IMR-90 (cell line): ENCODE measurements around the gene SNX7. TPM values are rescaled to one million over a fixed set of nuclear protein-coding genes. Genes with fewer than 3 reads are reported as not detected.

Experiments
- ATAC-seq: fragments of 200-7000 bp; cut with Tn5 transposase; 2 replicates; pipeline ENCODE4 v1.9.1; 2020; ENCODE audit warnings: low read depth, mild to moderate bottlenecking, moderate library complexity
- BruUV-seq: library from RNA; stranded (reverse); fragments of 400-500 nt; replicated peaks from 2 replicates; lab custom pipeline; 2021; lab: Mats Ljungman, UMichigan
- CTCF ChIA-PET: fragments of 300-600 bp; formaldehyde crosslinking; extraction: SDS; loops from one replicate; lab custom pipeline; 2021; ENCODE audit warnings: antibody characterized with exemption; lab: Yijun Ruan, JAX
- POLR2A ChIA-PET: fragments of 300-600 bp; sonication (Branson Sonifier 250); formaldehyde crosslinking; loops from one replicate; lab custom pipeline; 2022; ENCODE audit warnings: antibody characterized with exemption; ENCODE audit not compliant: unreplicated experiment; lab: Charles Lee
- DNase-seq: peaks from one replicate; pipeline ENCODE4 v3.0.0; 2013
- H2AFZ ChIP-seq: replicated peaks from 2 replicates; pipeline ENCODE3; 2013; ENCODE audit warnings: low read length, mild to moderate bottlenecking; ENCODE audit not compliant: poor library complexity
- H2AK5ac ChIP-seq: 2 replicates; pipeline ENCODE4 v1.6.1; 2013; ENCODE audit warnings: low read depth, low read length, inconsistent platforms
- H2AK9ac ChIP-seq: replicated peaks from 2 replicates; pipeline ENCODE3; 2013; ENCODE audit warnings: mild to moderate bottlenecking, low read depth, low read length, moderate library complexity; ENCODE audit not compliant: poor library complexity
- H2BK120ac ChIP-seq: 2 replicates; pipeline ENCODE4 v1.6.1; 2013; ENCODE audit warnings: low read depth, low read length, inconsistent platforms
- H2BK15ac ChIP-seq: 3 replicates; pipeline ENCODE4 v1.6.1; 2013; ENCODE audit warnings: low read depth, low read length, inconsistent platforms
- H2BK20ac ChIP-seq: 2 replicates; pipeline ENCODE4 v1.6.1; 2013; ENCODE audit warnings: low read depth, mild to moderate bottlenecking, inconsistent platforms, low read length, moderate library complexity
- H2BK5ac ChIP-seq: 2 replicates; pipeline ENCODE4 v1.6.1; 2013; ENCODE audit warnings: mild to moderate bottlenecking, low read depth, low read length, inconsistent platforms; ENCODE audit not compliant: poor library complexity, severe bottlenecking
- H3K14ac ChIP-seq: replicated peaks from 2 replicates; pipeline ENCODE4 v1.6.1; 2013; ENCODE audit warnings: low read depth, low read length, inconsistent platforms
- H3K18ac ChIP-seq: 2 replicates; pipeline ENCODE4 v1.6.1; 2013; ENCODE audit warnings: low read depth, low read length, control low read depth
- H3K23ac ChIP-seq: 2 replicates; pipeline ENCODE4 v1.6.1; 2013; ENCODE audit warnings: low read depth, low read length, inconsistent platforms
- H3K27ac ChIP-seq: 2 replicates; pipeline ENCODE4 v1.5.1; 2013; ENCODE audit warnings: mild to moderate bottlenecking, control low read depth, low read length; ENCODE audit not compliant: insufficient read depth
- H3K27me3 ChIP-seq: 2 replicates; pipeline ENCODE4 v1.6.1; 2013; ENCODE audit warnings: low read length; ENCODE audit not compliant: control insufficient read depth, insufficient read depth
- H3K36me3 ChIP-seq: 2 replicates; pipeline ENCODE4 v1.6.1; 2013; ENCODE audit warnings: low read length, mixed read lengths; ENCODE audit not compliant: control insufficient read depth, insufficient read depth
- H3K4ac ChIP-seq: 2 replicates; pipeline ENCODE4 v1.6.1; 2013; ENCODE audit warnings: low read depth, low read length, inconsistent platforms
- H3K4me1 ChIP-seq: 2 replicates; pipeline ENCODE4 v1.6.1; 2013; ENCODE audit warnings: low read length, mixed read lengths; ENCODE audit not compliant: control insufficient read depth, insufficient read depth
- H3K4me2 ChIP-seq: 2 replicates; pipeline ENCODE4 v1.6.1; 2013; ENCODE audit warnings: low read depth, mild to moderate bottlenecking, control low read depth, low read length, moderate library complexity
- H3K4me3 ChIP-seq: 2 replicates; pipeline ENCODE4 v1.5.1; 2013; ENCODE audit warnings: low read depth, mild to moderate bottlenecking, control low read depth, low read length, moderate library complexity; ENCODE audit not compliant: insufficient read depth
- H3K56ac ChIP-seq: 2 replicates; pipeline ENCODE4 v1.6.1; 2013; ENCODE audit warnings: low read length, inconsistent platforms; ENCODE audit not compliant: insufficient read depth; ENCODE audit errors: extremely low read depth
- H3K79me1 ChIP-seq, 2 experiments: 2 replicates each; pipeline ENCODE4 v1.6.1; 2013; ENCODE audit warnings: low read length in 2 of 2, inconsistent platforms in 1 of 2, low read depth in 1 of 2
- H3K9ac ChIP-seq: 2 replicates; pipeline ENCODE4 v1.6.1; 2013; ENCODE audit warnings: low read depth, low read length, control low read depth
- H3K9me1 ChIP-seq: 2 replicates; pipeline ENCODE4 v1.6.1; 2013; ENCODE audit warnings: low read length, inconsistent platforms; ENCODE audit not compliant: insufficient read depth
- H3K9me3 ChIP-seq: 2 replicates; pipeline ENCODE4 v1.6.1; 2013; ENCODE audit warnings: low read length; ENCODE audit not compliant: control insufficient read depth, insufficient read depth
- H4K20me1 ChIP-seq: 2 replicates; pipeline ENCODE4 v1.6.1; 2013; ENCODE audit warnings: low read length, inconsistent platforms; ENCODE audit not compliant: insufficient read depth
- H4K5ac ChIP-seq: 2 replicates; pipeline ENCODE4 v1.6.1; 2013; ENCODE audit warnings: mild to moderate bottlenecking, low read depth, low read length, control low read depth
- H4K8ac ChIP-seq, 2 experiments: 2 replicates each; pipeline ENCODE4 v1.6.1; 2013; ENCODE audit warnings: low read depth in 2 of 2, low read length in 2 of 2, control low read depth in 1 of 2, inconsistent platforms in 1 of 2
- H4K91ac ChIP-seq: 2 replicates; pipeline ENCODE4 v1.6.1; 2013; ENCODE audit warnings: low read depth, low read length, inconsistent platforms; ENCODE audit not compliant: insufficient read depth
- BHLHE40 ChIP-seq: fragments of 150-350 bp; IDR thresholded peaks from 2 replicates; pipeline ENCODE4 v1.6.1; 2016; ENCODE audit warnings: mild to moderate bottlenecking, low read depth, low read length
- CEBPB ChIP-seq: IDR thresholded peaks from 2 replicates; pipeline ENCODE4 v1.6.1; 2012; ENCODE audit warnings: low read depth, low read length, improper control_type of control experiment
- CHD1 ChIP-seq: IDR thresholded peaks from 2 replicates; pipeline ENCODE4 v1.6.1; 2012; ENCODE audit warnings: low read depth, low read length, improper control_type of control experiment
- FOS ChIP-seq: fragments of 150-350 bp; IDR thresholded peaks from 2 replicates; pipeline ENCODE4 v1.6.1; 2016; ENCODE audit warnings: low read depth, low read length
- MAZ ChIP-seq: IDR thresholded peaks from 2 replicates; pipeline ENCODE4 v1.6.1; 2012; ENCODE audit warnings: low read depth, mild to moderate bottlenecking, low read length, improper control_type of control experiment, moderate library complexity, borderline replicate concordance
- MXI1 ChIP-seq: IDR thresholded peaks from 2 replicates; pipeline ENCODE4 v1.6.1; 2012; ENCODE audit warnings: low read depth, mild to moderate bottlenecking, low read length, moderate library complexity, borderline replicate concordance
- NFE2L2 ChIP-seq: fragments of 150-350 bp; IDR thresholded peaks from 2 replicates; pipeline ENCODE4 v1.6.1; 2016; ENCODE audit warnings: low read depth, mild to moderate bottlenecking, low read length
- POLR2A ChIP-seq: IDR thresholded peaks from 2 replicates; pipeline ENCODE4 v1.6.1; 2012; ENCODE audit warnings: mild to moderate bottlenecking, low read depth, low read length
- RAD21 ChIP-seq: IDR thresholded peaks from 2 replicates; pipeline ENCODE4 v1.6.1; 2012; ENCODE audit warnings: low read length, improper control_type of control experiment
- RCOR1 ChIP-seq: IDR thresholded peaks from 2 replicates; pipeline ENCODE4 v1.6.1; 2012; ENCODE audit warnings: mild to moderate bottlenecking, low read length, improper control_type of control experiment; ENCODE audit not compliant: insufficient replicate concordance
- RFX5 ChIP-seq: IDR thresholded peaks from 2 replicates; pipeline ENCODE4 v1.8.0; 2012; ENCODE audit warnings: low read depth, mild to moderate bottlenecking, low read length, moderate library complexity
- SMC3 ChIP-seq: fragments of 150-350 bp; IDR thresholded peaks from 2 replicates; pipeline ENCODE4 v1.6.1; 2016; ENCODE audit warnings: low read depth, mild to moderate bottlenecking, antibody characterized with exemption, low read length, moderate library complexity
- WGBS, 2 experiments: methylation state at CpG; one replicate each; pipeline versions ENCODE4 v1.1.5 to v1.1.7; 2013; ENCODE audit warnings: missing lambda C conversion rate in 2 of 2; ENCODE audit not compliant: insufficient read length in 1 of 2; ENCODE audit errors: extremely low coverage in 2 of 2; 5-methylcytosine and 5-hydroxymethylcytosine counted together
- dilution Hi-C: fragments of 300-500 bp; cut with HindIII; formaldehyde crosslinking; loops from one replicate; pipeline ENCODE4 v1.14.3; 2018; ENCODE audit warnings: low sequenced_read_pairs; ENCODE audit not compliant: unreplicated experiment
- in situ Hi-C: fragments of 300-500 bp; cut with MboI; formaldehyde crosslinking; loops from 3 replicates; pipeline ENCODE4 v1.14.3; 2019; ENCODE audit warnings: low sequenced_read_pairs, inconsistent platforms, mixed read lengths
- intact Hi-C: fragments of 100-400 bp; cut with micrococcal nuclease; formaldehyde crosslinking; loops from 2 replicates; pipeline ENCODE4 v1.10.0; 2022
- polyA plus RNA-seq, 3 experiments: library from polyadenylated mRNA; depleted of rRNA; stranded (reverse); fragments of >200 nt; gene quantifications; 2 replicates each; pipeline ENCODE4 v1.2.3, GENCODE V29; 2012; ENCODE audit warnings: low replicate concordance in 1 of 3
- total RNA-seq: library from RNA; depleted of rRNA; stranded (reverse); fragments of >200 nt; gene quantifications from 2 replicates; pipeline ENCODE4 v1.2.3, GENCODE V29; 2012
- TF ChIP-seq, protein P1 (sequence below): conservative IDR thresholded peaks from 2 replicates; pipeline ENCODE4 v1.5.1; 2012; ENCODE audit warnings: mild to moderate bottlenecking, low read depth, low read length, improper control_type of control experiment
- TF ChIP-seq, protein P2 (sequence below): fragments of 150-350 bp; IDR thresholded peaks from 2 replicates; pipeline ENCODE4 v1.6.1; 2017; ENCODE audit warnings: mild to moderate bottlenecking, antibody characterized with exemption, low read length, low read depth

Gene SNX7
- total and polyA plus RNA-seq, 2 of the 4 experiments (the other 2 are of a cell fraction): 22.5 to 24.4 TPM

DNA sequence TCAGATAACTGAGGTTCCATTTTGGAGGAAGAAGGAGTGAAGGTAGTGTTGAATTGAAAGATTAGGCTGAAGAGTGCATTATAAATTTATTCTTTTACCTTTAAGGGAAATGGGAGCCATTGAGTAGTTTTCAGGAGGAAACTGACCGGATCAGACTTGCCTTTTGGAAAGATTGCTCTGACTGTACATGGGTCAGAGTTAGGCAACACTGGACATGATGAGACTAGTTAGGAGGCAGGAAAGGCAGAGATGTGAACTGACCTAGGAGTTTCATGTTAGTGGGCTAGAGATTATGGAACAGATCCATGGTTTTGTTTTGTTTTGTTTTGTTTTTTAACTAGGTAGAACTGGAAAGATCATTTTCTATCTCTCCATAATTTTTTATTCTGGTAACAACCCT is 78.2 kb downstream of the SNX7 start:
- Histone ChIP-seq H3K9ac (no peak overlapping the region), H3K18ac (no peak overlapping the region), H3K27ac (no peak overlapping the region), H3K4me1 (no peaks in the 10 kb centered on the region), H3K56ac (no peak overlapping the region), H3K4me3 (no peak overlapping the region), H3K9me3 (no peaks in the 10 kb centered on the region), H2BK15ac (no peak overlapping the region), H4K8ac (no peak overlapping the region), H4K91ac (no peak overlapping the region), H3K23ac (0 out of 2 replicates have a peak overlapping the region, but pooled peaks have one; percentile 11), H3K27me3 (no peaks in the 10 kb centered on the region), H3K4me2 (no peak overlapping the region), H3K9me1 (no peaks in the 10 kb centered on the region), H4K20me1 (no peaks in the 10 kb centered on the region), H2AK9ac (no peak overlapping the region), H2AK5ac (no peak overlapping the region), H3K79me1 (no peaks in the 10 kb centered on the region), H2BK5ac (no peak overlapping the region), H2BK120ac (no peak overlapping the region), H2BK20ac (no peak overlapping the region), H3K4ac (no peak overlapping the region), H2AFZ (no peak overlapping the region), H3K14ac (no peak overlapping the region), H3K36me3 (no peaks in the 10 kb centered on the region), H4K5ac (no peak overlapping the region)
- dilution Hi-C loops: no loop called here
- 100% methylated on average over 1 of the region's 1 CpG; no CpG with 5 or more reads in 1 of the 2 experiments for WGBS, 2 experiments
- no peak for DNase-seq
- TF ChIP-seq, protein P1, sequence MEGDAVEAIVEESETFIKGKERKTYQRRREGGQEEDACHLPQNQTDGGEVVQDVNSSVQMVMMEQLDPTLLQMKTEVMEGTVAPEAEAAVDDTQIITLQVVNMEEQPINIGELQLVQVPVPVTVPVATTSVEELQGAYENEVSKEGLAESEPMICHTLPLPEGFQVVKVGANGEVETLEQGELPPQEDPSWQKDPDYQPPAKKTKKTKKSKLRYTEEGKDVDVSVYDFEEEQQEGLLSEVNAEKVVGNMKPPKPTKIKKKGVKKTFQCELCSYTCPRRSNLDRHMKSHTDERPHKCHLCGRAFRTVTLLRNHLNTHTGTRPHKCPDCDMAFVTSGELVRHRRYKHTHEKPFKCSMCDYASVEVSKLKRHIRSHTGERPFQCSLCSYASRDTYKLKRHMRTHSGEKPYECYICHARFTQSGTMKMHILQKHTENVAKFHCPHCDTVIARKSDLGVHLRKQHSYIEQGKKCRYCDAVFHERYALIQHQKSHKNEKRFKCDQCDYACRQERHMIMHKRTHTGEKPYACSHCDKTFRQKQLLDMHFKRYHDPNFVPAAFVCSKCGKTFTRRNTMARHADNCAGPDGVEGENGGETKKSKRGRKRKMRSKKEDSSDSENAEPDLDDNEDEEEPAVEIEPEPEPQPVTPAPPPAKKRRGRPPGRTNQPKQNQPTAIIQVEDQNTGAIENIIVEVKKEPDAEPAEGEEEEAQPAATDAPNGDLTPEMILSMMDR: no peak
- TF ChIP-seq RCOR1: no peak
- no peak for TF ChIP-seq SMC3
- no peak for TF ChIP-seq BHLHE40
- TF ChIP-seq MXI1: no peak
- no peak for TF ChIP-seq RAD21
- no peak for TF ChIP-seq FOS
- TF ChIP-seq CHD1: no peak
- TF ChIP-seq, protein P2, sequence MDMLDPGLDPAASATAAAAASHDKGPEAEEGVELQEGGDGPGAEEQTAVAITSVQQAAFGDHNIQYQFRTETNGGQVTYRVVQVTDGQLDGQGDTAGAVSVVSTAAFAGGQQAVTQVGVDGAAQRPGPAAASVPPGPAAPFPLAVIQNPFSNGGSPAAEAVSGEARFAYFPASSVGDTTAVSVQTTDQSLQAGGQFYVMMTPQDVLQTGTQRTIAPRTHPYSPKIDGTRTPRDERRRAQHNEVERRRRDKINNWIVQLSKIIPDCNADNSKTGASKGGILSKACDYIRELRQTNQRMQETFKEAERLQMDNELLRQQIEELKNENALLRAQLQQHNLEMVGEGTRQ: no peak
- no peak for TF ChIP-seq MAZ
- no peak for TF ChIP-seq RFX5
- no peak for TF ChIP-seq CEBPB
- no peak for TF ChIP-seq NFE2L2
- no peak for TF ChIP-seq POLR2A
- intact Hi-C loops: loop anchor here (10.0 kb wide), 1 partner anchor 995 kb away; no protein-coding TSS in a partner anchor
- POLR2A ChIA-PET: no interaction called here
- BruUV-seq: no TSS peak
- CTCF ChIA-PET: no interaction called here
- ATAC-seq: no peak
- in situ Hi-C loops: no loop called here
